HepG2 (cell line): ENCODE results near the gene TBCD.

Experiments
- BHLHE40 ChIP-seq: IDR thresholded peaks from 2 replicates; pipeline ENCODE4 v1.6.1; 2011; ENCODE audit warnings: low read length, improper control_type of control experiment
- ESRRA ChIP-seq: sonication (generic); formaldehyde crosslinking; IDR thresholded peaks from 2 replicates; pipeline ENCODE4 v1.5.1; 2020; ENCODE audit warnings: mild to moderate bottlenecking, low read depth, missing genetic modification reagents
- FOXK2 ChIP-seq: fragments of 450-650 bp; IDR thresholded peaks from 2 replicates; pipeline ENCODE4 v1.6.1; 2016
- GABPA ChIP-seq, 2 experiments: IDR thresholded peaks; 2 replicates each; pipeline ENCODE4 v1.6.1; 2011 to 2016; ENCODE audit warnings: low read depth in 2 of 2, low read length in 1 of 2, missing biosample characterization in 1 of 2, missing genetic modification characterization in 1 of 2
- RBM39 ChIP-seq: fragments of 200-400 bp; formaldehyde crosslinking; IDR thresholded peaks from one replicate; pipeline ENCODE4 v1.6.1; 2018; ENCODE audit warnings: antibody characterized with exemption, mild to moderate bottlenecking, low read depth, low read length; ENCODE audit not compliant: poor library complexity, severe bottlenecking
- TCF7 ChIP-seq: sonication (generic); IDR thresholded peaks from 2 replicates; pipeline ENCODE4 v1.6.1; 2016; ENCODE audit warnings: antibody characterized with exemption, low read depth
- TRIM24 ChIP-seq: sonication (generic); formaldehyde crosslinking; IDR thresholded peaks from 2 replicates; pipeline ENCODE4 v1.8.0; 2022; ENCODE audit warnings: mild to moderate bottlenecking, missing genetic modification reagents
- ZKSCAN1 ChIP-seq: fragments of 150-350 bp; IDR thresholded peaks from 2 replicates; pipeline ENCODE4 v1.6.1; 2014; ENCODE audit warnings: low read length
- ZNF614 ChIP-seq: IDR thresholded peaks from 2 replicates; pipeline ENCODE4 v1.6.1; 2018; ENCODE audit warnings: missing biosample characterization, missing genetic modification reagents, inconsistent platforms, borderline replicate concordance
- TF ChIP-seq, protein P1 (sequence below): IDR thresholded peaks from 2 replicates; pipeline ENCODE4 v1.6.1; 2016
- TF ChIP-seq, protein P2 (sequence below): sonication (generic); formaldehyde crosslinking; IDR thresholded peaks from 2 replicates; pipeline ENCODE4 v1.5.0; 2020; ENCODE audit warnings: mild to moderate bottlenecking, missing genetic modification reagents, moderate library complexity
- TF ChIP-seq, protein P3 (sequence below): sonication (generic); formaldehyde crosslinking; IDR thresholded peaks from 2 replicates; pipeline ENCODE4 v1.4.0; 2020; ENCODE audit warnings: mild to moderate bottlenecking, low read depth, missing genetic modification reagents

DNA sequence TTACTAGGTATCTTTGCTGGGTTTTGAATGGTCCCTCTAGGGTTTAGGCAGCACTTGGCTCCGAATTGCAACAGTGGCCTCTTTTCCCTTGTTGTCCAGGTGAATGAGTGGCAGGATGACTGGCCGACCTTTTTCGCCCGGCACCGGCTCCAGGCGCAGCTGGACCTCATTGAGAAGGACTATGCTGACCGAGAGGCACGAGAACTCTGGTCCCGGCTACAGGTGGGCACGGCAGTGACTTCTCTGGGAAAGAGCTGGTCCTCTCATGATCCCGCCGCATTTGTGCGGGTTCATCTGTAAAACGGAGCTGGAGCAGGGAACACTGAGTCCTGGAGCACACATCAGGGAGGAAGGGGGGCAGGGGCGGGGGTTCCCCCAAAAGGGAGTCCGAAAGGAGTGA is 3.1 kb upstream of the TBCD start:
- TF ChIP-seq ZNF614 (no peak), TRIM24 (CRISPR knock-in tag) (no peak), ZKSCAN1 (no peak), RBM39 (no peak), FOXK2 (no peak), TCF7 (no peak), BHLHE40 (no peak), GABPA (IDR thresholded peaks at IDR 0.05; ENCODE audit: low read depth, low read length) (no peak), GABPA (CRISPR knock-in tag; IDR thresholded peaks at IDR 0.05; ENCODE audit: low read depth) (no peak), ESRRA (CRISPR knock-in tag) (no peak)
- TF ChIP-seq, protein P1, sequence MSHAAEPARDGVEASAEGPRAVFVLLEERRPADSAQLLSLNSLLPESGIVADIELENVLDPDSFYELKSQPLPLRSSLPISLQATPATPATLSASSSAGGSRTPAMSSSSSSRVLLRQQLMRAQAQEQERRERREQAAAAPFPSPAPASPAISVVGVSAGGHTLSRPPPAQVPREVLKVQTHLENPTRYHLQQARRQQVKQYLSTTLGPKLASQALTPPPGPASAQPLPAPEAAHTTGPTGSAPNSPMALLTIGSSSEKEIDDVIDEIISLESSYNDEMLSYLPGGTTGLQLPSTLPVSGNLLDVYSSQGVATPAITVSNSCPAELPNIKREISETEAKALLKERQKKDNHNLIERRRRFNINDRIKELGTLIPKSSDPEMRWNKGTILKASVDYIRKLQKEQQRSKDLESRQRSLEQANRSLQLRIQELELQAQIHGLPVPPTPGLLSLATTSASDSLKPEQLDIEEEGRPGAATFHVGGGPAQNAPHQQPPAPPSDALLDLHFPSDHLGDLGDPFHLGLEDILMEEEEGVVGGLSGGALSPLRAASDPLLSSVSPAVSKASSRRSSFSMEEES: no peak
- TF ChIP-seq, protein P2, sequence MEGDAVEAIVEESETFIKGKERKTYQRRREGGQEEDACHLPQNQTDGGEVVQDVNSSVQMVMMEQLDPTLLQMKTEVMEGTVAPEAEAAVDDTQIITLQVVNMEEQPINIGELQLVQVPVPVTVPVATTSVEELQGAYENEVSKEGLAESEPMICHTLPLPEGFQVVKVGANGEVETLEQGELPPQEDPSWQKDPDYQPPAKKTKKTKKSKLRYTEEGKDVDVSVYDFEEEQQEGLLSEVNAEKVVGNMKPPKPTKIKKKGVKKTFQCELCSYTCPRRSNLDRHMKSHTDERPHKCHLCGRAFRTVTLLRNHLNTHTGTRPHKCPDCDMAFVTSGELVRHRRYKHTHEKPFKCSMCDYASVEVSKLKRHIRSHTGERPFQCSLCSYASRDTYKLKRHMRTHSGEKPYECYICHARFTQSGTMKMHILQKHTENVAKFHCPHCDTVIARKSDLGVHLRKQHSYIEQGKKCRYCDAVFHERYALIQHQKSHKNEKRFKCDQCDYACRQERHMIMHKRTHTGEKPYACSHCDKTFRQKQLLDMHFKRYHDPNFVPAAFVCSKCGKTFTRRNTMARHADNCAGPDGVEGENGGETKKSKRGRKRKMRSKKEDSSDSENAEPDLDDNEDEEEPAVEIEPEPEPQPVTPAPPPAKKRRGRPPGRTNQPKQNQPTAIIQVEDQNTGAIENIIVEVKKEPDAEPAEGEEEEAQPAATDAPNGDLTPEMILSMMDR (CRISPR knock-in tag): no peak
- TF ChIP-seq, protein P3, sequence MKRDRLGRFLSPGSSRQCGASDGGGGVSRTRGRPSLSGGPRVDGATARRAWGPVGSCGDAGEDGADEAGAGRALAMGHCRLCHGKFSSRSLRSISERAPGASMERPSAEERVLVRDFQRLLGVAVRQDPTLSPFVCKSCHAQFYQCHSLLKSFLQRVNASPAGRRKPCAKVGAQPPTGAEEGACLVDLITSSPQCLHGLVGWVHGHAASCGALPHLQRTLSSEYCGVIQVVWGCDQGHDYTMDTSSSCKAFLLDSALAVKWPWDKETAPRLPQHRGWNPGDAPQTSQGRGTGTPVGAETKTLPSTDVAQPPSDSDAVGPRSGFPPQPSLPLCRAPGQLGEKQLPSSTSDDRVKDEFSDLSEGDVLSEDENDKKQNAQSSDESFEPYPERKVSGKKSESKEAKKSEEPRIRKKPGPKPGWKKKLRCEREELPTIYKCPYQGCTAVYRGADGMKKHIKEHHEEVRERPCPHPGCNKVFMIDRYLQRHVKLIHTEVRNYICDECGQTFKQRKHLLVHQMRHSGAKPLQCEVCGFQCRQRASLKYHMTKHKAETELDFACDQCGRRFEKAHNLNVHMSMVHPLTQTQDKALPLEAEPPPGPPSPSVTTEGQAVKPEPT (CRISPR knock-in tag): no peak
